GM19239 (cell line): ENCODE data around the gene FXR2.
A peak's percentile ranks its signal among the peaks of the same experiment; 100 is the strongest.

Experiments
- DNase-seq: peaks from one replicate; pipeline ENCODE4 v3.0.0; 2011; ENCODE audit warnings: low spot score; ENCODE audit not compliant: insufficient read length
- FAIRE-seq: peaks from 2 replicates; lab custom pipeline; 2011; peaks lifted over from hg19 to GRCh38; lab: Jason Lieb, UNC

The FXR2 gene

DNA sequence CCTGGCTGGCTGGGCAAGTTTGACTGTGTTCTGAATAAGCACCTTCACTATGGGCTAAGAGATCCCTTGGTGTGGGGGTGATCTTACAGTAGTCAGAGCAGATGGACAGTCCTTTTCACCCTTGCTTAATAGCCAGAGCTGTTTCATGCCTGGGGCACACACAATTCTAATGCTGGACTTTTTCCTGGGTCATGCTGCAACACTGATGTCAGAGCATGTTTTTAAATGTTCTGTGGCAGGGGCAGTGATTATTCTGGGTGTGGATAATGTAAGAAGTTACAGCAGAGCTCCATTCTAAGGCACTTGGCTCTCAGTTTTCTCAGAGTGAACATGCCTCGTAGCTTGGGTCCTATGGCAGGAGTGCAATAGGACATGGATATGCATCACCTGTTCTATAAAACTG lies 39.2 kb downstream of the FXR2 start:
- FAIRE-seq (no peak), DNase-seq (no peak)

DNA sequence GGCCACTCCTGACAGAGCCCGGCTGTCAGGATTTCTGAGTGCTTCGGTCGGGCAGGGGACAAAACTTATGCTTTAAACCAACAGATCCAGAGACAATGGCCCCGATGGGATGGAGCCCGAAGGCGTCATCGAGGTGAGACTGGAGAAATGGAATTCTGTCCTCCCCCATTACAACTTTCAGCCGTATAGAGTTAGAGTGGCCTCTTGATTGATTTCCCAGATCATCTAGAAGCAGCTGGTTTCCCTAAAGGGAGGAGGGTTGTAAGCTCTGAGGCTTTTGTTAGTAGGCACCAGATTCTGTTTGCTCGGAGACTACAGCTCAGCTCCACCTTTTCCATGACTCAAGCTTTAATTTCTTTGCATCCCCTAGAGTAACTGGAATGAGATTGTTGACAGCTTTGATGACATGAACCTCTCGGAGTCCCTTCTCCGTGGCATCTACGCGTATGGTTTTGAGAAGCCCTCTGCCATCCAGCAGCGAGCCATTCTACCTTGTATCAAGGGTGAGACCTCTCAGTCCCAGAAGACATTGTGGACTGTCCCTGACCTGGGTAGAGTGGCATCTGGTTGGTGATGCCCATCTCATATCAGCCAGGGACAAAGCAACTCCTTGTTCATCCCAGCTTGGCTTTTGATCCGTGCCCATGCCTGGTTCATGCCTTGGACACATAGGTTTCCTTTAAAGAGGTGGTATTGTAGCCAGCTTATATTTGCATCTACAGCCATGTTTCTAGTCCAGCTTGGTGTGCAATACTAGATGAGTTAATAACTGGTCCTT lies 40.3 kb downstream of the FXR2 start:
- no peak for FAIRE-seq
- no peak for DNase-seq

DNA sequence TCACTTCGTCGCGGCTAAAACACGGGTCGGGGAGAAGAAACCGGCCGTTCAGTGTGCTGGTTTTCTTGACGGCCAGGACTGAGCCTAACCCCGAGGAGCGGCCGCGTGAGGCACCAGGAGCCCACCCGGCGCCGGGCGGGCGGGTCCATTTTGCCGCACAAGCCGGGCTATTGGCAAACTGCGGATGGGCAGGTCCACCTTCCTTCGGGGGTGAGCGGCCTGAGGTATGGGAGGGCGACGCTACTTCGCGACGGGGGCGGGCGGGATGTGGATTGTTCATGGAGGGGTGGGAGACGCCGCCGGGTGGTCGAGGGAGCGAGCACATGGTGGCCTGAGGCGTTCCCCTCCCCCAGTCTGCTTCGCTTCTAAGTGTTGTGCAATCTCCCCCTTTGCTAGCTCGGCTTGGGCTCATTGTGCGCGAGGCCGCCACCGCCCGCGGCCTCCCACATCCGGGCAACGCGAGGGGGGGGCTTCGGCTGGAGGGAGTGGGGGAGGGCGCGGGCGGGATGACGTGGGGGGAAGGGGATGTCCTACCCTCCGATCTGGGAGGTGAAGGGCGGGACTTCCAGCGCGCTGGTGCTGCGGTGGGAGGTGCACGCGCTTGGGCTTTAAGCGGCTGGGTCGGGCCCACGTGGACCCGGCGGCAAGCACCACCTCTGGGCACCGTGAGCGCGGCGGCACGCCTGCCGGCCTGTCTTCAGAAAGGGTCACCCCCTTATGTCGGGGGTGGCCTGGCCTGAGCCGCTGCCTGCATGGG lies 41.2 kb downstream of the FXR2 start:
- DNase-seq (peak; percentile 63), FAIRE-seq (peak; percentile 86)

DNA sequence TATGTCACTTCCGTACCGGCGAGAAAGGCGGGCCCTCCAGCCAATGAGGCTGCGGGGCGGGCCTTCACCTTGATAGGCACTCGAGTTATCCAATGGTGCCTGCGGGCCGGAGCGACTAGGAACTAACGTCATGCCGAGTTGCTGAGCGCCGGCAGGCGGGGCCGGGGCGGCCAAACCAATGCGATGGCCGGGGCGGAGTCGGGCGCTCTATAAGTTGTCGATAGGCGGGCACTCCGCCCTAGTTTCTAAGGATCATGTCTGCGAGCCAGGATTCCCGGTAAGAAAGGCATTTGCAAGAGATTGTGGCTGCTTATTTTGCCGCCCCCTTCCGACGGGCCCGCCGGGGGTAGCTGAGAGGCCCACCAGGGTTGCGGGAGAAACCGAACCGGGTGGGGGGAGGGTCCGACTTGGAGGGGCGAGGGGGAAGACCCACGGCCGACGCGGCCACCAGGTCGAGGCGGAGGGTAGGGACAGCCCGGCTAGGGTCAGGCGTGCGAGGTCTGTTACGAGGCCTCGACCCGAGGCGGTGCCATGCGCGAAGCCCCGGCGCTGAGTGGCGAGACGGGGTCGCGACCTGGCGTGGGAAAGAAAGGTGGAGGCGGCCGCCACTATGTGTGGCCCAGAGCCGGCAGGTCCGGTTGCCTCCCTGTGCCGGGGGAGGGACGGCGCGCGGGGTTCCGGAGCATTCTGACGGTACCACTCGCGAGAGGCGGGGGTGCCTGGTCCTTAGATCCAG lies 41.9 kb downstream of the FXR2 start:
- peak; percentile 91 for DNase-seq
- no peak for FAIRE-seq

DNA sequence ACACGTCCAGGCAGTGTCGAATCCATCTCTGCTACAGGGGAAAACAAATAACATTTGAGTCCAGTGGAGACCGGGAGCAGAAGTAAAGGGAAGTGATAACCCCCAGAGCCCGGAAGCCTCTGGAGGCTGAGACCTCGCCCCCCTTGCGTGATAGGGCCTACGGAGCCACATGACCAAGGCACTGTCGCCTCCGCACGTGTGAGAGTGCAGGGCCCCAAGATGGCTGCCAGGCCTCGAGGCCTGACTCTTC lies 42.4 kb downstream of the FXR2 start:
- DNase-seq (no peak), FAIRE-seq (peak; percentile 100)

DNA sequence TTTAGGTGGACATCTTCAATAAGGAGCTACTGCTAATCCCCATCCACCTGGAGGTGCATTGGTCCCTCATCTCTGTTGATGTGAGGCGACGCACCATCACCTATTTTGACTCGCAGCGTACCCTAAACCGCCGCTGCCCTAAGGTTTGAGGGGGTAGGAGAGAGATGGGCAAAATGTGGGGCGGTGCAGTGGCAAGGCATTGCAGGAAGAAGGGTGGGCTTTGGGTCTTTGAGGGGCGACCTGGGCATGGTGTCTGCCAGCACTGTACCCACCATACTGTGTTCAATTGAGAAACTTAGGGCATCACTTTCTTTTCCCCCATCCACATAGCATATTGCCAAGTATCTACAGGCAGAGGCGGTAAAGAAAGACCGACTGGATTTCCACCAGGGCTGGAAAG lies 44.3 kb downstream of the FXR2 start:
- FAIRE-seq (no peak), DNase-seq (no peak)

DNA sequence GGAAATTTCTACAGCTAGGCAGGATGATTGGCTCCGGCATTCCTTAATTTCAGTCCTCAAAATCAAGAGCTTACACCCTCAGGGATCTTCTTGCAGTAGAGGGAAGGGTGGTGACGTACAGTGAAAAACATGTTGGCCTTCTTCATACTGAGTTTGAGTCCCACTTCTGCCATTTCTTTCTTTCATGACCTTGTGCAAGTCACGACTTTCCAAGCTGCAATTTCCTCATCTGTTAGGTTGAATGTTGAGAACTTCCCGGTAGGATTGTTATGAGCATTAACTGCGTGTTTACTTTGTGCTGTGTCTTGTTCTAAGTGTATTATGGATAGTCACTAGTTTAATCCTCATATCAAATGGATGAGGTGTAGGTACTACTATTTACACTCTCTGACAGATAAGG lies 45.1 kb downstream of the FXR2 start:
- DNase-seq = no peak
- no peak for FAIRE-seq

DNA sequence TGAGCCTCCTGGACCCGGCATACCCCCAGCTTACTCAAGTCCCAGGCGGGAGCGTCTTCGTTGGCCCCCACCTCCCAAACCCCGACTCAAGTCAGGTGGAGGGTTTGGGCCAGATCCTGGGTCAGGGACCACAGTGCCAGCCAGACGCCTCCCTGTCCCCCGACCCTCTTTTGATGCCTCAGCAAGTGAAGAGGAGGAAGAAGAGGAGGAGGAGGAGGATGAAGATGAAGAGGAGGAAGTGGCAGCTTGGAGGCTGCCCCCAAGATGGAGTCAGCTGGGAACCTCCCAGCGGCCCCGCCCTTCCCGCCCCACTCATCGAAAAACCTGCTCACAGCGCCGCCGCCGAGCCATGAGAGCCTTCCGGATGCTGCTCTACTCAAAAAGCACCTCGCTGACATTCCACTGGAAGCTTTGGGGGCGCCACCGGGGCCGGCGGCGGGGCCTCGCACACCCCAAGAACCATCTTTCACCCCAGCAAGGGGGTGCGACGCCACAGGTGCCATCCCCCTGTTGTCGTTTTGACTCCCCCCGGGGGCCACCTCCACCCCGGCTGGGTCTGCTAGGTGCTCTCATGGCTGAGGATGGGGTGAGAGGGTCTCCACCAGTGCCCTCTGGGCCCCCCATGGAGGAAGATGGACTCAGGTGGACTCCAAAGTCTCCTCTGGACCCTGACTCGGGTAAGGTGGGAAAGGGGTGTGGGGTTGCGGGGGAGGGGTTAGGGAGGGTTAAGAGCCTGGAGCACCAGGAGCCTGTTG lies 51.4 kb downstream of the FXR2 start:
- FAIRE-seq (no peak), DNase-seq (no peak)

DNA sequence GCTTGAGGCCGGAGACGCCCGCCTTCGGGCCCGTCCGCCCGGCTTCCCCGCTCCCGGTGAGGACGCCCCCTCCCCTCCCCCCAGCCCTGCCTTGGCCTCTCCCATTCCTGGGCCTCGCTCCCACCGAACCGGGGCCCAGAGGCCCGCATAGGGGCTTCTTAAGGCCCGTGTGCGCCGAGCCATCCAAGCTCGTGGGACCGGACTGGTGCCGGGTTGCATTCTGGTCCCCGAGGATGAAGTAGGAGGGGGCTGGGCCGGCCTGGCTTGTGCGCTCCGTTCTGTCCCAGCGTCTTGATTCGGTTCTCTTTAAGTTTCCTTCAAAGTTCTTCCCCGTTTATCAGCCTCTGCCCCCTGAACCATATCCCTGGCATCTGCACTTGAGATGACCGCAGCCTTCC lies 52.5 kb downstream of the FXR2 start:
- peak; percentile 55 for FAIRE-seq
- DNase-seq = no peak

DNA sequence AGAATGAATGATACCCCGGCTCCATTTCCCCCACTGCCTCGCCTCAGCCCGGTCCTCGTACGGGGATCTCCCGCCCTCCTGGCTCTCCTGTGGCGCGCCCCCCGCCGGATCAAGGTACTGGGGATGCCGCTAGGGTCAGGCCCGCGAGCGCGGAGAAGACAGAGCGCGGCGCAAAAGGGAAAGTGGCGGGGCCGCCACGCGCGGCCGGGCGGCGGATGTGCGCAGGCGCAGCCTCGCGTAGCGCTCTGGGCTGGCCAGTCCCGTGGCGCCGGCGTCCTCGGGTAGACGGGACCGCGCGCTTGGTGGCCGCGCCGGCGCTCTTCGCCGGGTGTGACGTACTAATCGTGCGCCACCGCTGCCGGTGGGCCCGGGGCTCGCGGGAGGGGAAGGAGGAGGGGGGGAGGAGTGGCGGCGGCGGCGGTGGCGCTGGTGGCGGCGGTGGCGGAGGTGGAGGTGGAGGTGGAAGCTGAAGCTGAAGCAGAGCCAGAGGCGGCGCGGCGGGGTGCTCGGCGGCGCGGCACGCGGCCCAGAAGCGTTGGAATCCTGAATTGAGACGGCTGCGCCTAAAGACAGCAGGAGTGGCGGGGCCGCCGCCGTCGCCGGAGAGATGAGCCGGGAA lies 53.0 kb downstream of the FXR2 start, which contains the start of gene SENP3:
SENP3 (plus strand) TSS at position 331 of the 619 bp plus-strand sequence. CDS start 1,158 bp downstream, outside the sequence.
- DNase-seq (peak; percentile 90), FAIRE-seq (no peak)

DNA sequence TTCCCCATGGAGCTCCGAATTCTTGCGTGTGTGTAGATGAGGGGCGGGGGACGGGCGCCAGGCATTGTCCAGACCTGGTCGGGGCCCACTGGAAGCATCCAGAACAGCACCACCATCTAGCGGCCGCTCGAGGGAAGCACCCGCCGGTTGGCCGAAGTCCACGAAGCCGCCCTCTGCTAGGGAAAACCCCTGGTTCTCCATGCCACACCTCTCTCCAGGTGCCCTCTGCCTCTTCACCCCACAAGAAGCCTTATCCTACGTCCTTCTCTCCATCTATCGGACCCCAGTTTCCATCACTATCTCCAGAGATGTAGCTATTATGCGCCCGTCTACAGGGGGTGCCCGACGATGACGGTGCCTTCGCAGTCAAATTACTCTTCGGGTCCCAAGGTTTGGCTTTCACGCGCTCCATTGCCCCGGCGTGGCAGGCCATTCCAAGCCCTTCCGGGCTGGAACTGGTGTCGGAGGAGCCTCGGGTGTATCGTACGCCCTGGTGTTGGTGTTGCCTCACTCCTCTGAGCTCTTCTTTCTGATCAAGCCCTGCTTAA lies 53.6 kb downstream of the FXR2 start:
- DNase-seq = peak; percentile 86
- peak; percentile 97 for FAIRE-seq

DNA sequence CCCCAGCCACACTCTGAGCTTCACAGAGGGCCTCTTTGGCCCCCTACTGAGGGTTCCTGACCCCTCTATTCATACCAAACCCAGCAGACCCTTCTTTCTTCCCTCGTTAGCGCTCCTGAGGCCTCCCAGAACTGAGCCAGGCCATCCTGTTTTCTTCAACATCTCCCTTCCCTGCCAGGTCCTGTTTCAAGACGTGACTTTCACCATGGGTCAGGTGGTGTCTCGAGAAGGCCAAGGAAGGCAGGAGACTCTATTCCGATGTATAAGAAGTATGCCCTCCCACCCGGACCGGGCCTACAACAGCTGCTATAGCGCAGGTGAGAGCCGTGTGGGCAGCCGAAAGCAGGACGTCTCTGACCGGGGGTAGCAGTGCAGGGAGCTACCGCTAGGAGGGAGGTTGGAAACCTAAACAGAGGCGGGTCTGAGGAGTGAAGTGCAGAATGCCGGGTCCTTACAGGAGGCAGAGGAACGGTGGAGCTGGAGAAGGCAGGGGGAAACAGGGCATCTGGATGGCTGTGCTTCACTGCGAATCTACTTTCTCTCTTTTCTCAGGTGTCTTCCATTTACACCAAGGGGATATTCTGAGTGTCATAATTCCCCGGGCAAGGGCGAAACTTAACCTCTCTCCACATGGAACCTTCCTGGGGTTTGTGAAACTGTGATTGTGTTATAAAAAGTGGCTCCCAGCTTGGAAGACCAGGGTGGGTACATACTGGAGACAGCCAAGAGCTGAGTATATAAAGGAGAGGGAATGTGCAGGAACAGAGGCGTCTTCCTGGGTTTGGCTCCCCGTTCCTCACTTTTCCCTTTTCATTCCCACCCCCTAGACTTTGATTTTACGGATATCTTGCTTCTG lies 54.3 kb downstream of the FXR2 start:
- DNase-seq (no peak), FAIRE-seq (no peak)

DNA sequence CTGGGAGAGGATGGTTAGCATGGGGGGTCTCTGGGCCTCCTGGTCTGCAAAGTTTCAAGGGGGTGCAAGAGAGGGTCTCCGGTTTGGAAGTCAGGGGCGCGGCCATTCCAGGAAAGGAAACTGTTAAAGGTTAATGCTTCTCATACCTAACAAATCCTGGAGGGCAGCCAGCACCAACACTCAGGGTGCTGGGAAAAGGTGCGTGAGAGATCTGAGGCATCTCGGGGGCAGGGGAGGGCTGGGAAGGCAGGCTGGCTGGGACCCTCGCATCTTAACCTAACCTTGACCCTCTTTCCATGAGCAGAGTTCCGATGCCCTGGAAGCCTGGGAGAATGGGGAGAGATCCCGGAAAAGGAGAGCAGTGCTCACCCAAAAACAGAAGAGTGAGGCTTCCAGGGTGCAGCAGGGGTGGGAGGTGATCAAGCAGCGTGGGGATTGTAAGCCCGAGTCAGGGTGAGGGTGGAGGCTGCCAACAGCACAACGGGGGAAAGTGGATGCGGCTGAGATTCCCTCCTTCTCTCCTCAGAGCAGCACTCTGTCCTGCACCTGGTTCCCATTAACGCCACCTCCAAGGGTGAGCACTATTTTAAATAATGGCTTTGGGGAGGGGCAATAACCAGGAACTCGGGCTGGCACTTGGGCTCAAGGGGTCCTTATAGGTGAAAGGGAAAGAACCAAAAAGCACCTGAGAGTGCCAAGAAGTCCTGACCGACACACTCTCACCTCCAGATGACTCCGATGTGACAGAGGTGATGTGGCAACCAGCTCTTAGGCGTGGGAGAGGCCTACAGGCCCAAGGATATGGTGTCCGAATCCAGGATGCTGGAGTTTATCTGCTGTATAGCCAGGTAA lies 55.2 kb downstream of the FXR2 start:
- no peak for DNase-seq
- peak; percentile 73 for FAIRE-seq

DNA sequence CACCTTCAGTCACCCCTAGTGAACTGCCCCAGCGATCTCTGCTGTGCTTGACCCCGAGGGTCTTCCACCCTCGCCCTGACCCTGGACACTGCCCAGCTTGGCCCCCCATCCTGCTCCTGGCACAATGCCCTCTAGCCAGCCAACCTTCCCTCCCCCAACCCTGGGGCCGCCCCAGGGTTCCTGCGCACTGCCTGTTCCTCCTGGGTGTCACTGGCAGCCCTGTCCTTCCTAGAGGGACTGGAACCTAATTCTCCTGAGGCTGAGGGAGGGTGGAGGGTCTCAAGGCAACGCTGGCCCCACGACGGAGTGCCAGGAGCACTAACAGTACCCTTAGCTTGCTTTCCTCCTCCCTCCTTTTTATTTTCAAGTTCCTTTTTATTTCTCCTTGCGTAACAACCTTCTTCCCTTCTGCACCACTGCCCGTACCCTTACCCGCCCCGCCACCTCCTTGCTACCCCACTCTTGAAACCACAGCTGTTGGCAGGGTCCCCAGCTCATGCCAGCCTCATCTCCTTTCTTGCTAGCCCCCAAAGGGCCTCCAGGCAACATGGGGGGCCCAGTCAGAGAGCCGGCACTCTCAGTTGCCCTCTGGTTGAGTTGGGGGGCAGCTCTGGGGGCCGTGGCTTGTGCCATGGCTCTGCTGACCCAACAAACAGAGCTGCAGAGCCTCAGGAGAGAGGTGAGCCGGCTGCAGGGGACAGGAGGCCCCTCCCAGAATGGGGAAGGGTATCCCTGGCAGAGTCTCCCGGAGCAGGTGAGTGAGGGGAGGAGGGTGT lies 56.0 kb downstream of the FXR2 start, which contains the start of gene TNFSF13:
TNFSF13 (plus strand) TSS at position 207 of the 776 bp plus-strand sequence; CDS start at position 497, 290 bp downstream.
- DNase-seq (no peak), FAIRE-seq (no peak)

DNA sequence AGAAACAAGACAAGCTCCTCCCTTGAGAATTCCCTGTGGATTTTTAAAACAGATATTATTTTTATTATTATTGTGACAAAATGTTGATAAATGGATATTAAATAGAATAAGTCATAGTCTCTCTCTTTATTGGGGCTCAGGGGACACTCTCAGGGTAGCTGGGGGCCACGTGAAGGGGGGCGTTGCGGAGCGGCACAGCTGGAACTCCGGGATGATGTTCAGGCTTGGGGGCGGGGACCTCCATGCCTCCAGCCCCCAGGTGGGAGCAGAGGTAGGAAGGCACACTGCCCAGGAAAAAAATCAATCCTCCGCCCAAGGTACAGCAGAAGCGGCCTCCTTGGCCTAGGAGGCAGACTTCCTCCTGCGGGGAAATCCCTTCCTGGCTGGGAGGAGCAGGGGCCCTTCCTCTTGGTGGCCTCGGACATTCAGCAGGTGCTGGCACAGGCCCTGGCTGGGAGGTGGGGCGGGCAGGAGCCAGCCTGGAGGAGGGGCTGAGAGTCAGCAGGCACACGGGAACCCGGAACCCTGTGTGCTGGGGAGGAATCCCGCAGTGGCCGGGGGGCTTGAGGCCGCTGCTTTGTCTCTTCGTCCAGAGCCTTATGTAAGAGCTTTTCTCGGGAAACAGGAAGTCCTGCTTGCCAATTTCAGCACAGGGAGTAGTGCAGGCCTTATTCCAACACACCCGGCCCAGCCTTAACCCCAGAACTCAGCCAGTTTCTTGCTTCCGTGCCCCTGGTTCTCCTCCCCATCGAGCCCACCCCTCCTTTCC lies 56.7 kb downstream of the FXR2 start:
- FAIRE-seq (peak; percentile 95), DNase-seq (no peak)

DNA sequence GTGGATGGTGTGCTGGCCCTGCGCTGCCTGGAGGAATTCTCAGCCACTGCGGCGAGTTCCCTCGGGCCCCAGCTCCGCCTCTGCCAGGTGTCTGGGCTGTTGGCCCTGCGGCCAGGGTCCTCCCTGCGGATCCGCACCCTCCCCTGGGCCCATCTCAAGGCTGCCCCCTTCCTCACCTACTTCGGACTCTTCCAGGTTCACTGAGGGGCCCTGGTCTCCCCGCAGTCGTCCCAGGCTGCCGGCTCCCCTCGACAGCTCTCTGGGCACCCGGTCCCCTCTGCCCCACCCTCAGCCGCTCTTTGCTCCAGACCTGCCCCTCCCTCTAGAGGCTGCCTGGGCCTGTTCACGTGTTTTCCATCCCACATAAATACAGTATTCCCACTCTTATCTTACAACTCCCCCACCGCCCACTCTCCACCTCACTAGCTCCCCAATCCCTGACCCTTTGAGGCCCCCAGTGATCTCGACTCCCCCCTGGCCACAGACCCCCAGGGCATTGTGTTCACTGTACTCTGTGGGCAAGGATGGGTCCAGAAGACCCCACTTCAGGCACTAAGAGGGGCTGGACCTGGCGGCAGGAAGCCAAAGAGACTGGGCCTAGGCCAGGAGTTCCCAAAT lies 57.4 kb downstream of the FXR2 start:
- DNase-seq = no peak
- FAIRE-seq = no peak
